HG03139 (cell line): ENCODE measurements around the gene TCF7L2.

Experiments used
- ATAC-seq: cut with Tn5 transposase; IDR thresholded peaks from one replicate; pipeline ENCODE4 v1.9.1; 2021; ENCODE audit not compliant: unreplicated experiment

The TCF7L2 gene

DNA sequence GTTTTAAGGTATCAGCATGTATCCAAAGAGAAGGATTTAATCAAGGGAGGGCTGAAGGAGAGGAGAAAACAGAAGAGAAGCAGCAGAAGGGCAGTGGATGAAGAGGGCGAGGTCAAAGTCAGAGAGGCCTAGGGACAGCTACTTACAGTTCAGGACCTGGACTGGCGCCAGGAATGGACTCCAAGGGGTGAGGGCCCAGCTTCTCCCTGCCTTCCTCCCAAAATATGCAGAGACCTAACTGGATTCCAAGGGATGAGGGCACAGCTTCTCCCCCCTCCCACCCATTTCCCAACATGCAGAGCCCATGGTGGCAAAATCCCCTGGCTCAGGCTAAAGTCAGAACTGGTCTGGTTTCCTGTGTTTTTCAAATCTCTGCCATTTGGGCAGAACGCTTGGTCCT lies 3.4 kb upstream of the TCF7L2 start:
- no peak for ATAC-seq

- no peak for ATAC-seq
Measured at GRCh38 chr10:112948196-112948595, 1.9 kb upstream of the TCF7L2 start.

GRCh38 chr10:112949143-112949823 lies 764 bp upstream of the TCF7L2 start:
- ATAC-seq, result no peak

GRCh38 chr10:112950714-112951358 lies 789 bp downstream of the TCF7L2 start:
- no peak for ATAC-seq

GRCh38 chr10:112951359-112952281 lies 1.6 kb downstream of the TCF7L2 start:
- no peak for ATAC-seq

DNA sequence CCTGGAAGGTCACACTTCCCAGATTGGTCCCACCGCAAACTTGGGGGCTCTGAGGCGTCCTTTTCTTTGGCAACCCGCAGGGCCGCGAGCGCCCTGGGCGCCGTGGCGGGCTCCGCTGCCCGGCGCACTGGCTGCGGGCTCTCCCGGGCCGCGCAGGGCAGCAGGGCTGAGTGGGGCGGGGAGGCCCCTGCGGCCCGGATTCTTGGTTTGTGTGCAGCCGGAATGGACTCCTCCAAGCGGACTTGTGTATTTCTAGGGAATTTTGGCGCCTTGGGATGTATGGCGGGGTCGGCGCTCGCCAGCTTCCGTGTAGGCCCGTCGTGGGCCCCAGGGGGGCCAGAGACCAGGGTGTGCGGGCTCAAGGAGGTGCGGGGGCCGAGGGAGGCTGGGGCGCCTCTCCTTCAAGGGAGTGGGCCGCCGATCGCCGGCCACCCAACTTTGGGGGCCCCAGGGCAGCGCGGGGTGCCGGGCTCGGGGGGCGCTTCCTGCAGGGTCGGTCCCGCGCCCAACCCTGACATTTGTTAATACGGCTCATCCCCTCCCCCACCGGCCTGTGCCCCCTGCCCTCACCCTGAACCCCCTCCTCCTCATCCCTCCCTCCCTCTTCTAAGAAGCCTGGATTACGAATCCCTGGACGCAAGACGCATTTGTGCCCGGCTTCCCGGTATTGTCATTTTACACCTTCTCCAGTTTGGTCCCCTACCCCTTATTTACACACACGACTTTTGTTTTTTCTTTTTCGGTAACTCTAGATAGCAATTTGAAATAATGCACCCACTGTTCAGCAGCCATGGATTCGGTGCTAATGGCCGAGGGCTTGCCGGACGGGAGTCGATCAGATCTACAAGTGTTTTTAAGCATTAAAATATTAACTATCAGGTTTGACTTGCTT lies 2.5 kb downstream of the TCF7L2 start:
- no peak for ATAC-seq

GRCh38 chr10:112953174-112954159 lies 3.4 kb downstream of the TCF7L2 start:
- no peak for ATAC-seq

DNA sequence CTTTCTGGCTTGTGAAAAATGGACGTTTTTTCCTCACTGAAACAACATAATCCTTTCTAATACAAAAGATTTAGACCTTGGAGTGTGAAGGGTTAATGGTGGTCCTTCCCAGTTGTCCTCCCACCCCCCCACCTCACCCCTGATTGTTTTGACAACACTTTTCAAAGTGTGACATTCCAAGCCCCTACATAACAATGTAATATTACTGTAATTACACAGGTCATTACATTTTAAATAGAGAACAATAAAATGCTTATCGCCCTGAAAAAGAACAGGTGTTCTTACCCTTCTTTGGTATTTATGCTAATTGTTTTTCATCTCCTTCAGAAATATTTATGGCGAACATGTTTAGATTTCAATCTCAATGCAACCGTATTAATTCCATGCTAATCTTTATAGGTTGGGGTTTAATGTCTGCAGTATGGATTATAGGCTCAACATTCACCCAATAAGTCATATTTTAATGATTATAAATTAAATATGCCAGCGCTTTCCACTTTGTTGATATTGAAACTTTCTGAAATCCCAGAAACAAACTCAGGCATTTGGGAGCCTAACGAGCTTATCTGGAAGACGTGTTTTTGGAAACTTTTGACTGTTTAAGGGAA lies 5.0 kb downstream of the TCF7L2 start:
- no peak for ATAC-seq

- ATAC-seq, result no peak
Measured at GRCh38 chr10:112955582-112956421, 5.8 kb downstream of the TCF7L2 start.

GRCh38 chr10:112956631-112957350 lies 6.7 kb downstream of the TCF7L2 start:
- ATAC-seq, result no peak

DNA sequence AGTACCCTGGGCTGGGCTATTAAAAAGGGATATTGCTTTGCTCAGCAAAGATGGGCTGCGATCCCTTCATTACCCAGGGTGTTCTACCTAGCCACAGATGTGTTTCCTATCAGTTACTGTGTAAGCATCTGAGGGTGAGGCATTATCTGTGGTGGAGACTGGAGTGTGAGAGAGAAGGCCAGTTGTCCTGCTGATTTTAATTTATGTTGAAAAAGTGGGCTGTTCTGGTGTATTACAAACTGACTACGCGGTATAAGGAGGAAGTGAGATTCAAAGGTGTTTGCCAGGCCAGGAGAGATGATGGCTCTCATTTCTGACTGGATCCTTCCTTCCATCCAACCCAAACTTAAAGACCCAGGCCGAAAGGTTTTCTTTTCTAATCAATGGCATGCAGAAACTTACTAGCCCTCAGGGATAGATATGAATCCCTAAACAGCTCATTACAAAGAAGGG lies 7.6 kb downstream of the TCF7L2 start:
- no peak for ATAC-seq

- ATAC-seq, result no peak
Measured at GRCh38 chr10:112958275-112958995, 8.4 kb downstream of the TCF7L2 start.

DNA sequence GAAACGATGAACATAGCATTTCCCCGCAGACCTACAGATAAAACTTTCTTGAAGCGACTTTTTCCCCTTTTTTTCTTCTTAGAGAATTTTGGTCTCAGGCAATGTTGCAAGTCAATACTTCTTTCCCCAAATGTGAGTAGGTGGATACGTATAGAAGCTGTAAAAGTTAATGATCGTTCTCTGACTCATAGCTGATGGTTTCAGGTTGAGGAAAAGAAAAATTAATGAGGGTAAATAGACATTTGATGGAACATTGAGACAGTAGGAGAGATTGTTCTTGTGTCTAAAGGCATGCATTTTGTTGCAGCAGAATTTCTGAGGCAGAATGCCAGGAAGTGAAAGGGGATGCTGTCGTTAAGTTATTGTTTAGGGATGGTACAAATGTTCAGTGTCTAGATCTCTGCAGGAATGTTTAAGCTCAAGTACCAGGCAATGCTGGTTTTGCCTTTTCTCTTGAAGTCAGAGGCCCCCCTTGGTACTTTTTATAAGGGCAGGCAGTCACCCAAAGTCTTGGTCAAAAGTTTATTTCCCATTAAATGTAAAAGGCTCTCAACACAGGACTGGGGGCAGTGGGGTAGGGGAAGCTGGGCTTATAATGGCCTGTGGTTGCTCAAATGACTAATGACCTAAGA lies 9.3 kb downstream of the TCF7L2 start:
- no peak for ATAC-seq

DNA sequence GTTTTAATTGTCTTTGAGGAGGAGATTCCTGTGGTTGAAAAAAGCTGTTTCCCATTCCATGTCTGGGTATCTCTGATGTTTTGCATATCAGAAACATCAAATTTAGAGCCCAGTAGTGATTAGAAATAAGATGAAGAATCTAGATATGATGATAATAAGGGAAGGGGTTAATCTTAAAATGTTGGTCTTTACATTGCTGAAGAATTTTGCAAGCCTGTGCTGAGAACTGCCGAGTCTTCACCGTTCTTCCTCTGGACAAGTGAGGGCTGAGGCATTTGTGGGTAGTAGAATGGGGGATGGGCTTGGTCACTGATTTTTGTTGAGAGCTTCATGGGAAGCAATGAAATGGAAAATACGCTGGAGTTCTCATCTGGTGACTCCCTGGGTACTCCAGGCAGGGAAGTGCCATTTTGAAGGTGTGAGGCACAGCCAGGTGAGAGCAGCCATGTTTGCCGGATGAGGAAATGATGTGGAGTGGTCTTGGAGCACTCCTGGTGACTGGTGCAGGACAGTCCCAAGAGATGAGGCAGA lies 10.2 kb downstream of the TCF7L2 start:
- ATAC-seq, result no peak

GRCh38 chr10:112961609-112962008 lies 11.6 kb downstream of the TCF7L2 start:
- ATAC-seq, result no peak

GRCh38 chr10:112962343-112962742 lies 12.3 kb downstream of the TCF7L2 start:
- no peak for ATAC-seq
